K562 (cell line): ENCODE data around the gene MUC5B. TPM values are rescaled to one million over a fixed set of nuclear protein-coding genes. Genes with fewer than 3 reads are reported as not detected.

Source experiments
- ATAC-seq: fragments of 200-7000 bp; cut with Tn5 transposase; 3 replicates; pipeline ENCODE4 v1.9.1; 2020; ENCODE audit warnings: moderate library complexity
- Bru-seq: library from RNA; stranded (reverse); fragments of 400-500 nt; gene quantifications from one replicate; lab custom pipeline; 2021; lab: Mats Ljungman, UMichigan
- BruChase-seq, 2 experiments: library from RNA; stranded (reverse); fragments of 400-500 nt; gene quantifications; one replicate each; lab custom pipeline; 2021; lab: Mats Ljungman, UMichigan
- BruUV-seq: library from RNA; stranded (reverse); fragments of 400-500 nt; replicated peaks from 2 replicates; lab custom pipeline; 2021; lab: Mats Ljungman, UMichigan
- CTCF ChIA-PET: fragments of 300-600 bp; formaldehyde crosslinking; extraction: SDS; loops from one replicate; lab custom pipeline; 2021; ENCODE audit warnings: low intra/inter-chr PET ratio; lab: Yijun Ruan, JAX
- POLR2A ChIA-PET: fragments of 300-600, 350-650 bp; sonication (Branson Sonifier 250); formaldehyde crosslinking; extraction: SDS; loops from one replicate; lab custom pipeline; 2021; ENCODE audit warnings: antibody characterized with exemption, inconsistent platforms; lab: Yijun Ruan, JAX
- DNase-seq, 4 experiments: peaks; one replicate each; pipeline versions ENCODE4 v3.0.0 to v3.0.0-alpha.2; 2011 to 2018; ENCODE audit warnings: low spot score in 3 of 4, mixed read lengths in 3 of 4; ENCODE audit errors: extremely low read depth in 1 of 4
- FAIRE-seq: peaks from 2 replicates; lab custom pipeline; 2011; peaks lifted over from hg19 to GRCh38; lab: Jason Lieb, UNC
- H2AFZ ChIP-seq: 2 replicates; pipeline ENCODE4 v1.6.0; 2011; ENCODE audit warnings: low read depth, low read length, control low read depth, inconsistent platforms
- H3K27ac ChIP-seq: fragments of 200-600 bp; 3 replicates; pipeline ENCODE4 v1.8.0; 2011; ENCODE audit warnings: low read depth, mild to moderate bottlenecking, control low read depth, inconsistent platforms, low read length, moderate library complexity, mixed read lengths; ENCODE audit errors: extremely low read depth
- H3K27me3 ChIP-seq, 2 experiments: fragments of 300-600 bp in 1 of 2; 2 replicates in 1 of 2; 3 replicates in 1 of 2; pipeline versions ENCODE4 v1.6.0 to v1.8.0; 2011; ENCODE audit warnings: inconsistent platforms in 2 of 2, low read length in 2 of 2, mild to moderate bottlenecking in 1 of 2, mixed read lengths in 1 of 2, moderate library complexity in 1 of 2; ENCODE audit not compliant: control insufficient read depth in 2 of 2, insufficient read depth in 2 of 2
- H3K36me3 ChIP-seq: fragments of 300-600 bp; 3 replicates; pipeline ENCODE4 v1.8.0; 2011; ENCODE audit warnings: mild to moderate bottlenecking, low read length, inconsistent platforms; ENCODE audit not compliant: control insufficient read depth, insufficient read depth
- H3K4me1 ChIP-seq, 2 experiments: fragments of 200-600 bp in 1 of 2; replicated peaks in 1 of 2; 2 replicates in 1 of 2; 3 replicates in 1 of 2; pipeline versions ENCODE4 v1.5.1 to v1.8.0; 2011; ENCODE audit warnings: inconsistent platforms in 2 of 2, low read length in 2 of 2, mild to moderate bottlenecking in 1 of 2, mixed read lengths in 1 of 2, moderate library complexity in 1 of 2; ENCODE audit not compliant: control insufficient read depth in 2 of 2, insufficient read depth in 2 of 2
- H3K4me2 ChIP-seq: 2 replicates; pipeline ENCODE4 v1.6.1; 2011; ENCODE audit warnings: low read length, control low read depth, inconsistent platforms, mixed read lengths; ENCODE audit not compliant: insufficient read depth
- H3K4me3 ChIP-seq: fragments of 200-600 bp; sonication (generic), shearing (Covaris generic); 2 replicates; pipeline ENCODE4 v1.5.1; 2016; ENCODE audit warnings: control low read depth, inconsistent platforms
- H3K79me2 ChIP-seq: fragments of 200-600 bp; 3 replicates; pipeline ENCODE4 v1.8.0; 2011; ENCODE audit warnings: low read length, inconsistent platforms; ENCODE audit not compliant: control insufficient read depth, insufficient read depth
- H3K9ac ChIP-seq, 2 experiments: 2 replicates each; pipeline versions ENCODE4 v1.6.0 to v1.6.1; 2011; ENCODE audit warnings: low read depth in 2 of 2, low read length in 2 of 2, control low read depth in 1 of 2, inconsistent platforms in 1 of 2, mild to moderate bottlenecking in 1 of 2, mixed read lengths in 1 of 2; ENCODE audit not compliant: insufficient read depth in 1 of 2
- H3K9me1 ChIP-seq: one replicate; pipeline ENCODE4 v1.6.0; 2011; ENCODE audit warnings: inconsistent platforms, mild to moderate bottlenecking, low read length, moderate library complexity; ENCODE audit not compliant: control insufficient read depth, insufficient read depth
- H3K9me3 ChIP-seq: replicated peaks from 2 replicates; pipeline ENCODE4 v1.5.1; 2011; ENCODE audit warnings: low read depth, low read length, inconsistent platforms; ENCODE audit not compliant: control insufficient read depth, insufficient read depth
- H4K20me1 ChIP-seq: replicated peaks from 2 replicates; pipeline ENCODE4 v1.6.1; 2011; ENCODE audit warnings: low read length, inconsistent platforms, mixed read lengths; ENCODE audit not compliant: control insufficient read depth, insufficient read depth
- CEBPG ChIP-seq, 3 experiments: fragments of 200-800 bp in 1 of 3; sonication (Bioruptor generic) in 1 of 3; sonication (generic) in 1 of 3; formaldehyde crosslinking in 1 of 3; IDR thresholded peaks in 2 of 3; conservative IDR thresholded peaks in 1 of 3; 2 replicates each; pipeline versions ENCODE4 v1.6.1 to v1.8.0; 2016 to 2022; ENCODE audit warnings: missing compliant biosample characterization in 2 of 3, missing genetic modification characterization in 2 of 3, mild to moderate bottlenecking in 1 of 3, missing genetic modification reagents in 1 of 3
- NFIC ChIP-seq: fragments of 450-650 bp; IDR thresholded peaks from 2 replicates; pipeline ENCODE4 v1.6.1; 2017; ENCODE audit warnings: mild to moderate bottlenecking, inconsistent platforms
- WGBS: fragments of 100-300 bp; shearing (Covaris generic); methylation state at CpG from one replicate; pipeline ENCODE4 v1.1.6; 2016; ENCODE audit warnings: low coverage, mixed read lengths; ENCODE audit not compliant: insufficient coverage; ENCODE audit errors: missing lambda C conversion rate; 5-methylcytosine and 5-hydroxymethylcytosine counted together
- in situ Hi-C: fragments of 300-500 bp; cut with MboI; formaldehyde crosslinking; loops from 4 replicates; pipeline ENCODE4 v1.15.0; 2018; ENCODE audit warnings: inconsistent platforms, mixed read lengths
- intact Hi-C: fragments of 100-400 bp; cut with micrococcal nuclease; formaldehyde crosslinking; loops from 2 replicates; pipeline ENCODE4 v1.14.2; 2022
- long read RNA-seq, 3 experiments: library from polyadenylated mRNA in 2 of 3; library from RNA in 1 of 3; unstranded in 2 of 3; stranded (forward) in 1 of 3; transcript quantifications; one replicate each; pipeline ENCODE4 v2.0.0, GENCODE V29; 2019 to 2022
- polyA minus RNA-seq, 3 experiments: library from RNA; depleted of rRNA, polyadenylated mRNA; stranded (reverse); fragments of >200 nt; gene quantifications; 2 replicates each; pipeline ENCODE4 v1.2.3, GENCODE V29; 2011
- polyA plus RNA-seq, 8 experiments: library from polyadenylated mRNA; depleted of rRNA in 4 of 8; stranded (reverse) in 5 of 8; unstranded in 3 of 8; fragments of >200 nt; fragmentation: Nextera tagmentation in 2 of 8; fragmentation: Illumina TruSeq in 1 of 8; extraction: Ambion mirVana in 2 of 8; extraction: Trizol in 1 of 8; gene quantifications; 2 replicates each; pipeline versions ENCODE4 v1.2.1 to v1.2.3, GENCODE V29; 2011 to 2014; ENCODE audit warnings: inconsistent platforms in 1 of 8, missing spikeins in 1 of 8
- total RNA-seq, 7 experiments: library from RNA; depleted of rRNA in 6 of 7; stranded (reverse); fragments of >200 nt in 6 of 7; fragmentation: Illumina TruSeq in 2 of 7; extraction: Trizol in 2 of 7; gene quantifications; 2 replicates each; pipeline versions ENCODE4 v1.2.1 to v1.2.3, GENCODE V29; 2011 to 2021; ENCODE audit warnings: low replicate concordance in 1 of 7

Gene MUC5B, protein sequence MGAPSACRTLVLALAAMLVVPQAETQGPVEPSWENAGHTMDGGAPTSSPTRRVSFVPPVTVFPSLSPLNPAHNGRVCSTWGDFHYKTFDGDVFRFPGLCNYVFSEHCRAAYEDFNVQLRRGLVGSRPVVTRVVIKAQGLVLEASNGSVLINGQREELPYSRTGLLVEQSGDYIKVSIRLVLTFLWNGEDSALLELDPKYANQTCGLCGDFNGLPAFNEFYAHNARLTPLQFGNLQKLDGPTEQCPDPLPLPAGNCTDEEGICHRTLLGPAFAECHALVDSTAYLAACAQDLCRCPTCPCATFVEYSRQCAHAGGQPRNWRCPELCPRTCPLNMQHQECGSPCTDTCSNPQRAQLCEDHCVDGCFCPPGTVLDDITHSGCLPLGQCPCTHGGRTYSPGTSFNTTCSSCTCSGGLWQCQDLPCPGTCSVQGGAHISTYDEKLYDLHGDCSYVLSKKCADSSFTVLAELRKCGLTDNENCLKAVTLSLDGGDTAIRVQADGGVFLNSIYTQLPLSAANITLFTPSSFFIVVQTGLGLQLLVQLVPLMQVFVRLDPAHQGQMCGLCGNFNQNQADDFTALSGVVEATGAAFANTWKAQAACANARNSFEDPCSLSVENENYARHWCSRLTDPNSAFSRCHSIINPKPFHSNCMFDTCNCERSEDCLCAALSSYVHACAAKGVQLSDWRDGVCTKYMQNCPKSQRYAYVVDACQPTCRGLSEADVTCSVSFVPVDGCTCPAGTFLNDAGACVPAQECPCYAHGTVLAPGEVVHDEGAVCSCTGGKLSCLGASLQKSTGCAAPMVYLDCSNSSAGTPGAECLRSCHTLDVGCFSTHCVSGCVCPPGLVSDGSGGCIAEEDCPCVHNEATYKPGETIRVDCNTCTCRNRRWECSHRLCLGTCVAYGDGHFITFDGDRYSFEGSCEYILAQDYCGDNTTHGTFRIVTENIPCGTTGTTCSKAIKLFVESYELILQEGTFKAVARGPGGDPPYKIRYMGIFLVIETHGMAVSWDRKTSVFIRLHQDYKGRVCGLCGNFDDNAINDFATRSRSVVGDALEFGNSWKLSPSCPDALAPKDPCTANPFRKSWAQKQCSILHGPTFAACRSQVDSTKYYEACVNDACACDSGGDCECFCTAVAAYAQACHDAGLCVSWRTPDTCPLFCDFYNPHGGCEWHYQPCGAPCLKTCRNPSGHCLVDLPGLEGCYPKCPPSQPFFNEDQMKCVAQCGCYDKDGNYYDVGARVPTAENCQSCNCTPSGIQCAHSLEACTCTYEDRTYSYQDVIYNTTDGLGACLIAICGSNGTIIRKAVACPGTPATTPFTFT (N-terminal part only)
- total RNA-seq (2011; cell fraction: chromatin; rRNA removed; ENCODE audit: low replicate concordance) = not detected in 2 replicates
- not detected in 2 replicates for total RNA-seq (2011; cell fraction: nucleolus; rRNA removed)
- total RNA-seq (2011; cell fraction: nucleoplasm; rRNA removed) = not detected in 2 replicates
- 0.04 TPM in 1 of 2 replicates, not detected in the other for total RNA-seq (2014; rRNA removed)
- not detected in 2 replicates for total RNA-seq (2014; rRNA removed; fragmentation: Illumina TruSeq; extraction: Trizol)
- total RNA-seq (2015; rRNA removed; fragmentation: Illumina TruSeq; extraction: Trizol) = not detected in 2 replicates
- 0.95 and 1.2 TPM in 2 replicates for total RNA-seq (2021)
- under 0.01 TPM in 1 of 2 replicates, not detected in the other for polyA plus RNA-seq (2011; rRNA removed)
- polyA plus RNA-seq (2011; cell fraction: cytosol; rRNA removed) = 0.01 TPM in 2 replicates
- not detected in 2 replicates for polyA plus RNA-seq (2011; cell fraction: nucleus; rRNA removed)
- polyA plus RNA-seq (2012) = 0.03 TPM in 2 replicates
- polyA plus RNA-seq (2014; fragmentation: Illumina TruSeq; extraction: Trizol) = 0.01 TPM in 1 of 2 replicates, not detected in the other
- not detected for polyA plus RNA-seq (2014; fragmentation: Nextera tagmentation; extraction: Ambion mirVana)
- polyA plus RNA-seq (2014; rRNA removed) = 0.04 TPM in 1 of 2 replicates, not detected in the other
- not detected in 2 replicates for polyA minus RNA-seq (2011; rRNA and poly(A)+ RNA removed)
- polyA minus RNA-seq (2011; cell fraction: cytosol; rRNA and poly(A)+ RNA removed) = not detected in 2 replicates
- polyA minus RNA-seq (2011; cell fraction: nucleus; rRNA and poly(A)+ RNA removed) = under 0.01 TPM in 1 of 2 replicates, not detected in the other
- Bru-seq, nascent RNA = percentile 15 among the genes with signal in this experiment
- percentile 15 among the genes with signal in this experiment for BruChase-seq, experiment 1, labeled RNA remaining after a 2-hour chase
- percentile 23 among the genes with signal in this experiment for BruChase-seq, experiment 2, labeled RNA remaining after a 6-hour chase
- long read RNA-seq, experiment 1 = 0 reads
- long read RNA-seq, experiment 2 = 0 reads
- long read RNA-seq, experiment 3 = 0 reads

DNA sequence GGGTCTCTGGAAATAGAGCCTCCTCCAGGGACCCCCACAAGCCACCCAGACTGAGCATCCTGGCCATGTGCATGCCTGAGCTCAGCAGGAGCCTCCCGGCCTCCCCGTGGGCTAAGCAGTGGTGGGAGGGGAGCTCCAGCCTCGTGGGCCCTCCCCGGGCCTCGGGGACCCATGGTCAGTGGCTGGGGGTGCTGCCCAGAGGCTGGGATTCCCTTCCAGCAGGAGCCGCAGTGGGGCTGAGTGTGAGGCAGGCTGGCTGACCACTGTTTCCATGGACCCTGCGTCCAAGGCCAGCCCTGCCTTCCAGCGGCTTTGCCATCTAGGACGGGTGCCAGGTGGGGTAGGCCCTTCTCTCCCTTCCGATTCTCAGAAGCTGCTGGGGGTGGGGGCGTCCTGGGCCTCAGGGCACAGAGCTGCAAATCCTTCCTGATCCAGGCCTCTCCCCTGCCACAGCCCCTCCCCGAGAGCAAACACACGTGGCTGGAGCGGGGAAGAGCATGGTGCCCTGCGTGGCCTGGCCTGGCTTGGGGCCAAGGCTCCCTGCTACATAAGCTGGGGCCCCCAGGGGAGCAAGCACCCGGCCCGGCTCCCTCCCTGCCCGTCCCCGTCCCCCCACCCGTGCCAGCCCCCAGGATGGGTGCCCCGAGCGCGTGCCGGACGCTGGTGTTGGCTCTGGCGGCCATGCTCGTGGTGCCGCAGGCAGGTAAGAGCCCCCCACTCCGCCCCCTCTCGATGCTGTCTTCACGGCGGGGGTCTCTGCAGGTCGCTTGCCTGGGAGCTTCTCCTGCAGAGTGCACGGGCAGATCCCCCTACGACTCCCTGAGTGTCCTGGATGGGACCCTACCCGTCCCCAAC lies at the start of gene MUC5B:
TSS of gene MUC5B (plus strand) at position 576 of the 855 bp plus-strand sequence. CDS start at position 634, 58 bp downstream.
- intact Hi-C loops = no loop called here

More for the DNA sequence above, at the start of gene MUC5B:
- Histone ChIP-seq H3K27ac (no peak within 1 kb of the TSS), H3K36me3 (no peaks in the 10 kb centered on the region), H3K4me3 (no peak within 1 kb of the TSS), H3K79me2 (no peaks in the 10 kb centered on the region), H3K4me1 (peaks cover 0 to 72% of the 10 kb centered on the region in 2 experiments; a peak in 2 of 5 replicates), H4K20me1 (0 out of 2 replicates have a peak, but pooled peaks cover 3% of the 10 kb centered on the region), H3K27me3 (peaks cover 0 to 66% of the 10 kb centered on the region in 2 experiments; a peak in 3 of 5 replicates), H3K4me2 (no peak within 1 kb of the TSS), H3K9ac (no peak within 1 kb of the TSS), H2AFZ (no peak within 1 kb of the TSS), H3K9me3 (no peaks in the 10 kb centered on the region), H3K9me1 (no peaks in the 10 kb centered on the region)
- ATAC-seq (no peak), FAIRE-seq (no peak), DNase-seq (no peak)
- 14% methylated on average over 21 of the region's 36 CpGs for WGBS
- in situ Hi-C loops = no loop called here
- ChIA-PET CTCF (no interaction called here), POLR2A (interaction anchor here (0.6 kb wide), 1 partner anchor 216 kb away, joined by 3 read pairs; no protein-coding TSS in a partner anchor)
- no TSS peak for BruUV-seq
- peak; percentile 47 for TF ChIP-seq NFIC
- TF ChIP-seq CEBPG (CRISPR knock-in tag; IDR thresholded peaks at IDR 0.05) = no peak
- no peak for TF ChIP-seq CEBPG (tag; conservative IDR thresholded peaks at IDR 0.05 in 1 of 2, IDR thresholded peaks at IDR 0.05 in 1 of 2)
